GM19468 (cell line): ENCODE results near the gene METTL15.
"Not testable (repeated sequence)": the region's sequence is repeated elsewhere in the genome, so short reads cannot be mapped to it uniquely, and the experiment has no call there.

ENCODE experiments used
- ATAC-seq: cut with Tn5 transposase; IDR thresholded peaks from one replicate; pipeline ENCODE4 v1.9.1; 2021; ENCODE audit warnings: mild to moderate bottlenecking, moderate library complexity, moderate number of reproducible peaks; ENCODE audit not compliant: unreplicated experiment; ENCODE audit errors: extremely low read depth

The METTL15 gene

DNA sequence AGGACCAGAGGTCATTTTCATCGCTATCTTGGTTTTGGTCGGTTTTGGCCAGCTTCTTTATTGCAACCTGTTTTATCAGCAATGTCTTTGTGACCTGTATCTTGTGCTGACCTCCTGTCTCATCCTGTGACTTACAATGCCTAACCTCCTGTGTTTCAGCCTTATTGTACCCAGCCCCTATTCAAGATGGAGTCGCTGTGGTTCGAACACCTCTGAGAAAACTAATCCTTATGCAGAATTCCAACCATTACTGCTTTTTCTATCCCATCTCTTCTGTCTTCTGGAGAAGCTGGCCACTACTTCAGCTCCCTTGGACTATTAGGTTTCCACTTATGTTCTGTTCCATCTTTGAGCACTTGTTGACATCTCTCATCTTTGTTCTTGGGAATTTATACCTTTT, 62.6 kb downstream of the METTL15 start:
- ATAC-seq, result no peak

DNA sequence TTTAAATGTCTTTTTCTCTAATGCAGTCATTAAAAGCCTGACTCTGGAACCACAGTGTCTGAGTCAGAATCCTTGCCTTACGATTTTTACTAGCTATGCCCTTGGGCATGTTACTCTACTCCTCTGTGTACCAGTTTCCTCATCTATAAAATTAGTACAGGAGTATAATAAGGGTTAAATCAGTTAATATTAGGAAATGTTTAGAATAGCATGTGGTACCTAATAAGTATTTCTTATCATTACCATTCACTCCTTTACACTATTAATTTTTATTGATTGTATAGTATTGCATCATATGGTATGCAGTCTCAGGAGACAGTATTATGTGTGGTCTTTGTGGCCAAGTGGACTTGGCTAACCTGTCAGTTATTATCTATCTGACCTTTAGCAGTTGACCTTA, 68.2 kb downstream of the METTL15 start:
- ATAC-seq, result no peak

DNA sequence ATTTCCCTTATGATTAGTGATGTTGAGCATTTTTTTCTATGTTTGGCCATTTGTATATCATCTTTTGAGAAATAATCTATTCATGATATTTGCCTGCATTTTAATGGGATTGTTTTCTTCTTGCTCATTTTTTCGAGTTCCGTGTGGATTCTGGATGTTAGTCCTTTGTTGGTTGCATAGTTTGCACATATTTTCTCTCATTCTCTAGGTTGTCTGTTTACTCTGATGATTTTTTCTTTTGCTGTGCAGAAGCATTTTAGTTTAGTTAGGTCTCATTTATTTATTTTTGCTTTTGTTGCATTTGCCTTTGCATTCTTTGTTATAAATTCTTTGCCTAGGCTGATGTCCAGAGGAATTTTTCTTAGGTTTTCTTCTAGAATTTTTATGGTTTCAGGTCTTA, 87.3 kb downstream of the METTL15 start:
- no peak for ATAC-seq

DNA sequence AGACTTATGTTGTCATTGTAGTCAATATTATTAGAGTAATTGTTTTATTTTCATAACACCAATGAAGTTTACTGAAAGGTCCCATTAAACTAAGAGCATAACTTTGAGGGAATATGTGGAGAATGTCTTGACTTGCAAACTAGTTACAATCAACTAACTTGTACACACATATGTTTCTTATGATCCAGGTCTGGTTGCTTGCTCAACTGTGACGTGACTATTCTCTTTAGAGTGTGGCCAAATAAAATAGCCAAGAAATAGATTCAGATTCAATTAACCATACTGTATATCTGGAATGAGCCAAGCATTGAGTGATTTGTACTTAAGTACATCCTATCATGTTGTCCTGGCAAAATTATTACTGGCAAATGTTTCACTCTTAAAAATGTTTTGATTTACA, 101.7 kb downstream of the METTL15 start:
- ATAC-seq, result no peak

DNA sequence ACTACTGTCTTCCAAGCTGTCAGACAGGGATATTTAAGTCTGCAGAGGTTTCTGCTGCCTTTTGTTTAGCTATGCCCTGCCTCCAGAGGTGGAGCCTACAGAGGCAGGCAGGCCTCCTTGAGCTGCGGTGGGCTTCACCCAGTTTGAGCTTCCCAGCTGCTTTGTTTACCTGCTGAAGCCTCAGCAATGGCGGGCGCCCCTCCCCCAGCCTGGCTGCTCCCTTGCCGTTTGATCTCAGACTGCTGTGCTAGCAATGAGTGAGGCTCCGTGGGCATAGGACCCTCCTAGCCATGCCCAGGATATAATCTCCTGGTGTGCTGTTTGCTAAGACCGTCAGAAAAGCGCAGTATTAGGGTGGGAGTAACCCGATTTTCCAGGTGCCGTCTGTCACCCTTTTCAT, 113.9 kb downstream of the METTL15 start:
- ATAC-seq, result not testable (repeated sequence)

DNA sequence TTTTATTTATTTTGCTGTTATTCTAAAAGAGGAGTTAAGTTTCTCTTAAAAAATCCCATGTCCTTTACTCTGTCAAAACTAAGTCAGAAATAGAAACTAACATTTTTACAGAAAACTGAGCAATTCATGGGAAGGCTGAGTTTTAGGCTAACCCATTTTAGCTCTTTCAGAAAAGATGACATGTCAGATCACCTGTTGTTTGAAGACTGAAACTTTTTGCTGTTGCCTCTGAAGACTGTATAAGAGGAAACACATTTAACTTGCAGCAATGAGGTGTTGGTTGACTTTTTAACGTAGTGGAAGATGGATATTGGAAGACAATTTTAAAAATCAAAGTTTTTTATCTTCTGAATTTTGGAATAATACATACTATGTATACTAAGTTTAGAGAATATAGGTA, 115.4 kb downstream of the METTL15 start:
- ATAC-seq, result no peak

DNA sequence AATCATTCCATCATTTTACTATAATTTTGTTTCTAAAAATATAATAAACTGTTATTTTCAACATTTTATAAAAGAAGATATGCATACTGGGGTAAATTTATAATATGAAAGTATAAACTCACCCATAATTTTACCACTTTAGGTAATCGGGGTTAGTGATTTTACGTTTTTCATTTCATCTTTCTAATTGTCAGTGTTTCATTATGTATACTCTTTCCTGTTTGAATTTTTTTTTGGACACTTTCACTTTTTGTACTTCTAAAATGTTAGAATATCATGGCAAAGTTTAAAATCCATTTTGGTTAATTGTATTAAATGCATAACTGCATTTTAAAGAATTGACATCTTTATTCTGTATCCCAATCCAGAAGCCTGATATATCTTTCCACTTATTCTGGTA, 115.8 kb downstream of the METTL15 start:
- ATAC-seq, result no peak

DNA sequence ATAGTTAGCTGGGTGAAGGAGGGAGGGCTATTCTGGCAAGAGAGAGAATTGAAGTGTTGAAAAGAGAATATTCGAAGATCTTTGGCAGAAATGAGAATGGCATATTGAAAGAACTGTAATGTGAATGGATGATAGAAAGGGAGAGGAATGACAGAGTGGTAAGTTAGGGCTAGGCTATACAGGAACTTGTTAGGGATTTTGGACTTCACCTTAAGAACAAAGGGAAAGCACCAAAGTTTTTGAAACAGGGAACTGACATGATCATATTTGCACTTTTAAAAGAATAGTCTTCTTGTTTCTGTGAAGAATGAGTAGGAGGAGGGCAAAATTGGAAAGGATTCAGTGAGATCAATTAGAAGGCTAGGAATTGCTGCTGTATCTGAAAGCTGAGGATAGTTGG, 119.3 kb downstream of the METTL15 start:
- no peak for ATAC-seq

DNA sequence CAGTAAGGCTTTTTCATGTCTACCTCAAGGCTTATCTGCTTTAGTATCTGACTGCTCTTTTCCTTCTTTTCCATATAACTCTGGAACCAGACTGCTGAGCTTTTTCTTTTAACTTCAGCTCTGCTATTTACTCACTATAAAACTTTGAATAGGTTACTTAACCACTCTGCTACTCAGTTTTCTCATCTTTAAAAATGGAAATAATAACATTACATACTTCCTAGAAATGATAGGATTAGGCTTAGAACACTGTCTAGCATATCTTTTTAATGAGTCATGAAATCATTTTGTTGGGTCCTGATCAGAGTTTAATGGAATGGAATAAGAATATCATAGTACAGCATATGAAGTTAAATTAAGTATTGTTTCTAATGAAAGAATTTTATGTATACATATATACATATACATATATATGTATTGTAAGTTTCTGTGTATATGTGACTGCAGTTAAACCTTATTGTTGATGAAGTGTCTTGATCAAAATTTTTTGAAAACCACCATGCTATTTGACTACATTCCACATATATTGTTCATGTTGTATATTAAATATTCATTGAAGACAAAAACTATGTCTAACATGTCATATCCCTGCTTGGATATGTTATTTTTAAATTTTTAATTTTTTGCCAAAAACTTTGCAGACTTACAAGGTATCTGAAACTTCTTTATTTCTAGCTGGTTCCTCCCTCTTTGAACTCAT, 120.2 kb downstream of the METTL15 start:
- ATAC-seq, result no peak

DNA sequence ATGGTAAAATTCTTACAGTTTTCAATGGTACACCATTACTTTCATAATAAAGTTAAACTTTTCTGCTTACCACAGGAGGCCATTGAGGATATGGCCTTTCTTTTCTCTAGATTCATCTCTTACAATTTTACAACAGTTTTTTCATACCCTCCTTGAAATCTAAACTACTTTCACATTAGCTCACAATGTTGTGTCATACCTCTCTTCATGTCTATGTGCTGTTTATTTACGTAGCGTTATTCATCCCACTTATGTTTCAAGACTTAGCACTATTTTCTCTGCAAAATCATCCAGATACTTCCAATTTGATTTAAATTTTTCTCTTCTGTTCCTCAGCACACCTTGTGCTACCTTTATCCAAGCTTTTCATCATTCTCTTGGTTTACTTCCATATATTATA, 123.3 kb downstream of the METTL15 start:
- ATAC-seq, result no peak

DNA sequence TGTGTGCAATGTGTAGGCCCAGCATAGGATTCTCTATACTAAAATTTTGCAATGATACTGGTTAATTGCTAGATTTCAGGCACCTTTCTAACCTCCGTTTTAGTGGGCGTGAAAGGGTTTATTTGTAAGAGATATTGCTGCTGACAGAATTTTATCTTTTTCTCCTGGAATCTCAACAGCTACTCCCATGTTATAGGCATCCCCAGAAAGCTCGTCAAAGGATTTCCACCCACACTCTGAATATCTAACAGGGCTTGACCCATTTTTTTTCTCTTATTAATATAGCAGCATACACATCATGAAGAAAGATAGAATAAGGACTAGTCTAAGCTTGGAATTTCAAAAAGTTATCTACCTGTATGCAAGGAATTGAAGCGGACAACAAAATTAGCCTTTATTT, 124.5 kb downstream of the METTL15 start:
- ATAC-seq, result no peak

DNA sequence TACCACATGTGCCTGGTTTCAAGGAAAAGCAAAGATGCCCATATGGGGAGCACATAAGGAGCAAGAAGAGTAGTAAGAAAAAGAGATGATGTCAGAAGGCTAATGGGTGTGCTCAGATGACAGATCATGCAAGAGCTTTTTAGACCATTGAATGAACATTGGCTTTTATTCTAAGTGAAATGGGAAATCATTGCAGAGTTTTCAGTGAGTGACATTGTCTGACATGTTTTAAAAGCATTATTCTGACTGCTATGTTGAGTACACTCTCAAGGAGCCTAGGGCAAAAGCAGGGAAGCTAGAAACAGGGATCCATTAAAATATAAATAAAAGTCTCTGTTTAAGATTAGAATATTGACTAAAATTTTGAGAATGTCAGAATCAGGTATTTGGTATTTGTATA, 133.6 kb downstream of the METTL15 start:
- ATAC-seq, result no peak

DNA sequence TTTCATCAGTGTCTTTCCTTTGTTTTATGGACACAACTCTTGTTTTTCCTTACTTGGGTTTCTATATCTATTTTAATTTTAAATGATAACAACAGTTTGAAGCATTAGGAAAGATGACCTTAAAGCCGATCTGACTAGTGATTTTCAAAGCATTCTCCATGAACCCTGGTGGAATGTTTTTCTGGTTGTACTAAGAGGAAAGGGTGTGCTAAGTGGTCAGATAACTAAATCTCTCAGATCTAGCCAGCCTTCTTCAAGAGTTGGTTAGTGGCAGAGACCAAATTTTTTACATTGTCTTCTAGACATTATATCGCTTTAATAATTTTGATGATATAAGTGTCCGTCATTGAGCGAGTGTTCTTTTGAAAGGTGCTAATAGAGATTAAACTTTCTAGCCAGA, 134.4 kb downstream of the METTL15 start:
- ATAC-seq, result no peak

DNA sequence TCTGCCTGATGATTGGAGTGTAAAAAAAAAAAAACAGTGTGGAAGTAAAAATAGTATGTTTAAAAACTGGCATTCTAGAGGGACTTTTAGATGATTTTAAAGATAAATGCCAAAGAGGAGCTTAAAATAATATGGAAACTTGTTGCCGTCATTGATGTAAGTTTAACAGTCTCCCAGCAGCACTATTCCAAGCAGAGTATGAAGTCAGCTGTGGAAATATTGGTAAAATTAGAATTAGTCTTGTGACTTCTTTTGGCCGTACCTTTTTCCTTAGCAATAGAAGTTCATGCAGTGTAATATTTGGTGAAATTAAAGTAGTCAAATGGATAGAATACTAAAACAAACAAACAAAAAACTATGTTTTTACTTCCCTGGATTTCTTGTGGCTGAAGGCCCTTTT, 134.9 kb downstream of the METTL15 start:
- ATAC-seq, result no peak

DNA sequence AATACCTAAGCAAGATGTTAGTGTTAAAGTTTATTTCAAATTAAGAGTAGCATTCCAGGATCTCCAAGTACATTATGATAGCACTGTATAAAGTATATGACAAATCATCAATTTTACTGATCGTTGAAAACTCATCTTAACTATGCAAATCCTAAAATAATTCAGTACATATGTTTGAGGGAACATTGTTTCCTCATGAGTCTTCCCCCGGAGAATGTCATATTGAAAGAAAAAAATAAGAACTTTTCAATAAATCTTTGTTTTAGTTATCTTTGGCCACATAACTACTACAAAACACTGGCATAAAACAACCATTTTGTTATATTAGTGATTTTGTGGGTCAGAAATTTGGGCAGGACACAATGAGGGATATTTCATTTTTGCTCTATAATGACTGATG, 135.4 kb downstream of the METTL15 start:
- ATAC-seq, result no peak

DNA sequence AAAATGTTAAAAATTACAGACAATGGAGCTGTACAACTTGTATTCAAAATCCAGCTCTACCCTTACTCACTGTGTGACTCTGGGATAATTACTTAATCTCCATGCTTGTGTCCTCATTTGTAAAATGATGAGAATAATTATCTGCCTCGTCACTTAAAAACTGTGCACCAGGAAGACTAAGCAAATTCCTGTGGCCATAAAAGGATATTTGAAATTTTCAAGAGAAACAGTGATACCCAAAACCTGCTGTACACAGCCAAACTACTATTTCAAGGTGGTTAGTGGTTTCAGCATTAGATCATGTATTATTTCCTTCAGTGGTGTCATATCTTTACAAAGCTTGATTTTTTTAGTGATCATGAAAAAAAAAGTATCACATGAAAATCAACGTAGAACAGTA, 136.9 kb downstream of the METTL15 start:
- no peak for ATAC-seq

DNA sequence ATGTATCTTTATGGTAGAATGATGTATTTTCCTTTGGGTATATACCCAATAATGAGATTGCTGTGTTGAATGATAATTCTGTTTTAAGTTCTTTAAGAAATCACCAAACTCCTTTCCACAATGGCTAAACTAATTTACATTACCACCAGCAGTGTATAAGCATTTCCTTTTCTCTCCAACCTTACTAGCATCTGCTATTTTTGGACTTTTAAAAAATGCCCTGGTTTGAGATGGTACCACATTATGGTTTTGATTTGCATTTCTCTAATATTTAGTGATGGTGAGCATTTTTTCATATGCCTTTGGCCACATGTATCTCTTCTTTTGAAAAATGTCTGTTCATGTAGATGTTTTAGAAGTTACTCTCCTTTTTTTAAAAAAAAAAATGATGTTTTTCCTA, 142.0 kb downstream of the METTL15 start:
- no peak for ATAC-seq

DNA sequence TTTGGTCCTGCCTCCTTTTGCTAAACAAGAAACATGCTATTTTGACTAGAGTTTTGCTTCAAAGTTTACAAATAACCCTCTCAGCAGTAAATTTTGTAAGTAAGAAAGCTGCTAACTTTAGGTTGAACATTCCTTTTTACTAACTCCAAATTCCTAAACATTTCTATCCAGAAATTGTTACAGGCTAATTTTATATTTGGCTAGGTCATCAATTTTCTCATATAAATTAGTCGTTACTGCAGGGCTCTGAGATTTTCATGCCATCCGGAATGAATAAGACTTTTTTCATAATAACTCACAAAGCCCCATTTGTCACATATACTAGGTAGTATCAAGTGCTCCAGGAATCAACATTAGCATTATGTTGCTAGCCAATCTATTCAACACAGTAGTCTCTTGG, 143.1 kb downstream of the METTL15 start:
- no peak for ATAC-seq

DNA sequence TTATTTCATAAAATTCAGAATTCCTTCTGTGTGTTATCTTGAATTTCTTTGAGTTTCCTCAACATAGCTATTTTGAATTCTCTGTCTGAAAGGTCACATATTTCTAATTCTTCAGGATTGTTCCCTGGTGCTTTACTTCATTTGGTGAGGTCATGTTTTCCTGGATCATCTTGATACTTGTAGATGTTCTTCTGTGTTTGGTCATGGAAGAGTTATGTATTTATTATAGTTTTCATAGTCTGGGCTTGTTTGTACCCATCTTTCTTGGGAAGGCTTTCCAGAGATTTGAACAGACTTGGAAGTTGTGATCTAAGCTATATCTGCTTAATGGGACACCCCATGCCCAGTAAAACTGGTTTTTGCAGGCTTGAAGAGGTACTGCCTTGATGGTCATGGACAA, 149.6 kb downstream of the METTL15 start:
- ATAC-seq, result no peak

DNA sequence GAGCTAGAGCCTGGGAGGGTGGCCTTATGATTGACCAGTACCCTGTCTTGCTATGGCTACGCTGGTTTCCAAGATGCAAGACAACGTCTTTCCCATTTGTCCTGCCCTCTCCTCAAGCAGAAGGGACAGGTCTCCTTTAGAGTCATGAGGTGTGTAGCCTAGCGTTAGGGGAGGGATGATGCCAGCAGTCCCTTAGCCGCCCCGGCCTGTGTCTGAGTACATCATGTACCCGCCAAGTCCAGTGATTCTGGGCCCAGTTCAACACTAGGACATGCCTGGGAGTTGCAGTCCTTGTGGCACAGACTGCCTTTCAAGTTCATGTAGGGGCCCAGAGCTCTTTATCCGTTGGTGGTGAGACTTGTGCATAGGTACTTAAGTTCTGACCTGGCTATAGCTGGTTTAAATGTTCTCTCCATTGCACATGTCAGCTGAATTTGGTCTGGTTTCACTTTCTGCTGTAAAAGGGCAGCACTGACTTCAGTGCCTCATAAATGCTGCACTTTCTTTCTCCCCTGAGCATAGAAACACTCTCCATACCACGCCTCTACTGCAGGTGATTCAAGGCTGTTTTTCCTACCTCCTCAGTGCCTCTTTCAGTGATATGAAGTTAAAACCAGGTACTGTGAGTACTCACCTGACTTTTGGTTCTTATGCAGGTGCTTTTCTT, 151.1 kb downstream of the METTL15 start:
- ATAC-seq, result no peak

DNA sequence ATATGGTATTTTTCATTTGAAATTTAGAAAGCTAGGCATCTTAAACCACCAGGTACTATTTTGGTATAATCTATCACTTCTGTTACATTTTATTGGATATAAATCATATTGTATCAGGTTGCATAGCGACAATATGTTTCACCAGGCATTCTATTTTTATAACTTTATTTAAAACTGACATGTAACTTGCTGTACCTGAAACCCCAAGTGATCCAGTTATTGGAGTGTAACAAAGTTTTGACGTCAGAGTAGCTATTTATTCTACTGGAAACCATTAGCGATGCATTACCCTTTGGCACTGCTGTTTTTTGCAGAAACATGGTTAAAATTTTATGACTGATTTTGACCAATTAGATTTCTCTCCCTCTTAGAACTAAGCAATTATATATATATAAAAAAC, 160.7 kb downstream of the METTL15 start:
- ATAC-seq, result no peak

DNA sequence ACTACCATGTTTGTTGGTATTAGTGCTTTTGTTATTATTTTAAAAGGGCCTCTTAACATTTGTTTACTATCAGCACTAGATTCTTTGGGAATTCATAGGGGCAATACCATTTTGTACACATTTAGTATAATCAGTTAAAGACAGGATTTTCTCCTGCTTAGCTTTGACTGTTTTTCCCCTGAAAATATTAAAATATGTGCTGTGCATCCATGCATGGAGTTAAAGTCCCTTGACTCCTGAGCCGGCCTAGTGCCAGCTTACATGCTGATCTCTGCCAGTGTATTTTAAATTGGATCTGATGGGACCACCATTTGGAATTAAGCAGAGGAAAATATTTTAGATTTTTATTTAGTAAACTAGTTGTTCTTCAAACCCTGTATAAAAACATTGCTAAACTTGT, 161.4 kb downstream of the METTL15 start:
- no peak for ATAC-seq
